C4-2B (cell line): ENCODE measurements around the gene SLC25A46.
"Not testable (repeated sequence)": the region's sequence is repeated elsewhere in the genome, so short reads cannot be mapped to it uniquely, and the experiment has no call there.

Experiments
- H3K27ac ChIP-seq: fragments of 450-650 bp; 2 replicates; pipeline ENCODE4 v1.5.1; 2017
- ZFX ChIP-seq: fragments of 450-650 bp; IDR thresholded peaks from 2 replicates; pipeline ENCODE4 v1.6.1; 2017
- TF ChIP-seq, protein P1 (sequence below): fragments of 450-650 bp; conservative IDR thresholded peaks from 2 replicates; pipeline ENCODE4 v1.5.1; 2017; ENCODE audit warnings: mild to moderate bottlenecking

The SLC25A46 gene

DNA sequence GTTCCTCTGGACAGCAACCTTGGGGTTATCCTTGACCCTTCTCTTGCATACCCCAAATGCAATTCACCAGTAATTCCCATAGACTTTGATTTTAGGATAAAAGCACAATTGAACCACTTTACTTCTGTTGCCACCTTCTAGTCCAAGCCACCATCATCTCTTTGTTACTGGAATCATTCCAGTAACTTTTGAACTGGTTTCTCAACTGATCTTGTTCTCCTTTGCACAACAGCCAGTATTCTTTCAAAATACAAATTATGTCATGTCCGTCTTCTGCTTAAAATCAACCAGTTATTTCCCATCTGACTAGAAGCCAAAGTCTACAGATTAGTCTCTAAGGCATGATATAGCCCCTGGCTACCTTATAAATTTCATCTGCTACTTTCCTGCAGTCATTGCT, 21.4 kb downstream of the SLC25A46 start:
- no peak overlapping the region for H3K27ac ChIP-seq
- TF ChIP-seq, protein P1, sequence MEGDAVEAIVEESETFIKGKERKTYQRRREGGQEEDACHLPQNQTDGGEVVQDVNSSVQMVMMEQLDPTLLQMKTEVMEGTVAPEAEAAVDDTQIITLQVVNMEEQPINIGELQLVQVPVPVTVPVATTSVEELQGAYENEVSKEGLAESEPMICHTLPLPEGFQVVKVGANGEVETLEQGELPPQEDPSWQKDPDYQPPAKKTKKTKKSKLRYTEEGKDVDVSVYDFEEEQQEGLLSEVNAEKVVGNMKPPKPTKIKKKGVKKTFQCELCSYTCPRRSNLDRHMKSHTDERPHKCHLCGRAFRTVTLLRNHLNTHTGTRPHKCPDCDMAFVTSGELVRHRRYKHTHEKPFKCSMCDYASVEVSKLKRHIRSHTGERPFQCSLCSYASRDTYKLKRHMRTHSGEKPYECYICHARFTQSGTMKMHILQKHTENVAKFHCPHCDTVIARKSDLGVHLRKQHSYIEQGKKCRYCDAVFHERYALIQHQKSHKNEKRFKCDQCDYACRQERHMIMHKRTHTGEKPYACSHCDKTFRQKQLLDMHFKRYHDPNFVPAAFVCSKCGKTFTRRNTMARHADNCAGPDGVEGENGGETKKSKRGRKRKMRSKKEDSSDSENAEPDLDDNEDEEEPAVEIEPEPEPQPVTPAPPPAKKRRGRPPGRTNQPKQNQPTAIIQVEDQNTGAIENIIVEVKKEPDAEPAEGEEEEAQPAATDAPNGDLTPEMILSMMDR = no peak
- no peak for TF ChIP-seq ZFX

DNA sequence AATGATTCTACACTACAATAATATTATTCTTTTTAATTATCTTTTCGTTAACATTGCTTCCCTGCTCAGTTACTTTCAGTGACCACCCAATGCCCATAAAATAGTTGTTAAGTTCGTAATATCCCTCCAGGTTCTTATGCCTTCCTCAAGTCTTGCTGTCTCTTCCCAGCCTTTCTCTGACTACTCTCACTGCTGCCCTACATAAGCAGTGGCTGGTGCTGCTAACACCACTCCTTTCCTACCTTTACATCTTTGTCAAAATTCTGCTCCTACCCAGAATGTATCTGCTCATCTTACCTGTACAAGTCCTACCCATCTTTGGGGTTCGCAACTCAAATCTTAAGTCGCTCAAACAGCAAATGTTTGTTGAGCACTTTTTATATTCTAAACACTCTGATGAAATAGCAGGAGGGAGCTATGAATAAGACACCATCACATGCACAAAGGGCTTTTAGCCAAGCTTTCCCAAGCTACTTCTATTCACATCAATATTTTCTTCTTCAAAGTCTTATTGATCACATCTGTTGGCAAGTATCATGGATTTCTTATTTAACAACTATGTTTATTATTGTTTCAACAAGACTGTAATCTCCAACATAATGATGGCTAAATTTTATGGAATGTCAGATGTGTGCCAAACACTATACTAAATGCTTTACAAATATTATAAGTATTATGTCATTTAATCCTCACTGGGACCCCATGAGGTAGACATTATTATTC, 29.5 kb downstream of the SLC25A46 start:
- no peak for TF ChIP-seq ZFX
- TF ChIP-seq, protein P1 = no peak
- H3K27ac ChIP-seq = no peak overlapping the region

DNA sequence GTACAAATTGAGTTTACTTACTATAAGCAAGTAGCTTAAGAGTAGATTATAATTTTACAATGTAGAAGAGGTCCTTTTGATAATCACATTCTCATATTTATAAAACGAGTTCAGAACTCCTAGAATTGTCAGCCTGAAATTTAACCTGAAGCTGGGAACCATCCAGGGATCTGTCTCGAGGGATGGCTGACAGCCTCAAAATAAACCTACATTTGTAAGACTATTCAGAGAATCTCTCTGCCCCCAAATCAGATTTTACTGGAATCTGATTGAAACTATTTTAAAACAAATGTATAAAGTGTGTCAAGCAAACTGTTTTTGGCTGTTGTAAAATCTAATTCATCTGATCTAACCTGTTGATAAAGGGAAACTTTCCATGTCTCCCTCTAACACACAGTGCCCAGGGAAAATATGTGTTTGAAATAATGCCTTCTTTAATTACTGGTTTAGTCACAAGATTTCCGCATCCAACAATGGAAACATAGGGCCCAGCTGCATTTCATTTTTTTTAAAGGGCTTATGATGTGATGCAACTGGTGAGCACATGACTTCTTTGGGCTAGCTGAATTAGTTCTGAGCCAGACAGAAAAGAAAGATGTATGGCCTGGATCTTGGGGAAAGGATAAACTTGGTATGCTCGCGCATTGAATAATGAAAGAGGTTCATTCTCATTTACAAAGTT, 30.3 kb downstream of the SLC25A46 start:
- no peak overlapping the region for H3K27ac ChIP-seq
- TF ChIP-seq, protein P1 = no peak
- TF ChIP-seq ZFX = no peak

DNA sequence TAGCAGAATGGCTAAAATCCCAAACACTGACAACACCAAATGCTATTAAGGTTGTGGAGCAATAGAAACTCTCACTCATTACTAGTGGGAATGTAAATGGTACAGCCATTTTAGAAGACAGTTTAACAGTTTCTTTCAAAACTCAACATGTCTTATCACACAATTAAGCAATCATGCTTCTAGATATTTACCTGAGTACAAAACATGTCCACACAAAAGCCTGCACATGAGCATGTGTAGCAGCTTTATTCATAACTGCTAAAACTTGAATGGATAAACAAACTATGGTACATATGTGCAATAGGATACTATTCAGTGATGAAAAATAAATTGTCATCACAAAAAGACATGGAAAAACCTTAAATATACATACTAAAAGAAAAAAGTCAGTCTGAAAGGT, 31.5 kb downstream of the SLC25A46 start:
- no peak for TF ChIP-seq ZFX
- TF ChIP-seq, protein P1 = no peak
- no peak overlapping the region for H3K27ac ChIP-seq

DNA sequence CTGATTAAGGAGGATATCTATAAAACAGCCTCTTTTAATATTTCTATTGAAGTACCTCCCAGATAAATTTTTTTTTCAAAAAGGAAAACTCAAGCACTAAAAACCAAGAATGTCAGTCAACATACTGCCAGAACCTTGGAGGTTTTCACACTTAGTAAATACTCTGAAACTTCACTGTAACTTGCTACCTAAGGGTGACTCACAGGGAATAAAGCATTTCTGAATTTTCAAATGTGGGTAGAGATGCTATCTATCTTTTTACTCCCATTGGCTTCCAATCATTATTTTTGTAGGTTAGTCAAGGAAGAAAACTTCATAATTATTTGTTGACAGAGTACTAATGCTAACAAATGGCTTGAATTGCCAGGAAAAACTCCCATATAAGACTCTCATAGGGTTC, 46.1 kb downstream of the SLC25A46 start:
- no peak for TF ChIP-seq ZFX
- TF ChIP-seq, protein P1 = no peak
- no peak overlapping the region for H3K27ac ChIP-seq

DNA sequence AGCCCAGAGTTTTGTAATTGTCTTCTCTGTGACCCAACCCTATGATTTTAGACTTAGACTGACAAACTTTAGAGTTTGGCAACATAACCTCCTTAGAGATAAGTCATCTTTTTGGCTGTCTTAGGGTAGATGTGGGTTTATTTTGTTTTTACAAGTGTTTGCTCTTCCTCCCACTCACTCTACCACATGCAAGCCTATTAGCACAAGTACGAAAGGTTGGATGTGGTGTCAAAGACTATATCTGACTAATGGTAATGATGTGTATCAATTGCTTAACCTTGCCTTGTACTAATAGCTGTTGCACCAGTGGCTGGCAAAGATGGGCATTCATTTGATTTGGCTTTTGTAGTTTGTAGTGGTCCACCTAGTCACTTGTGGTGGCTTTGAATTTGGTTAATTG, 46.5 kb downstream of the SLC25A46 start:
- TF ChIP-seq, protein P1 = no peak
- TF ChIP-seq ZFX = no peak
- no peak overlapping the region for H3K27ac ChIP-seq

DNA sequence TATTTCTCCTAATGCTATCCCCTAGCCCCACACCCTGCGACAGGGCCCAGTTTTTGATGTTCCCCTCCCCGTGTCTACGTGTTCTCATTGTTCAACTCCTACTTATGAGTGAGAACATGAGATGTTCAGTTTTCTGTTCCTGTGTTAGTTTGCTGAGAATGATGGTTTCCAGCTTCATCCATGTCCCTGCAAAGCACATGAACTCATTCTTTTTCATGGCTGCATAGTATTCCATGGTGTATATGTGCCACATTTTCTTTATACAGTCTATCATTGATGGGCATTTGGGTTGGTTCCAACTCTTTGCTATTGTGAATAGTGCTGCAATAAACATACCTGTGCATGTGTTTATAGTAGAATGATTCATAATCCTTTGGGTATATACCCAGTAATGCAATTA, 49.2 kb downstream of the SLC25A46 start:
- H3K27ac ChIP-seq = not testable (repeated sequence)

DNA sequence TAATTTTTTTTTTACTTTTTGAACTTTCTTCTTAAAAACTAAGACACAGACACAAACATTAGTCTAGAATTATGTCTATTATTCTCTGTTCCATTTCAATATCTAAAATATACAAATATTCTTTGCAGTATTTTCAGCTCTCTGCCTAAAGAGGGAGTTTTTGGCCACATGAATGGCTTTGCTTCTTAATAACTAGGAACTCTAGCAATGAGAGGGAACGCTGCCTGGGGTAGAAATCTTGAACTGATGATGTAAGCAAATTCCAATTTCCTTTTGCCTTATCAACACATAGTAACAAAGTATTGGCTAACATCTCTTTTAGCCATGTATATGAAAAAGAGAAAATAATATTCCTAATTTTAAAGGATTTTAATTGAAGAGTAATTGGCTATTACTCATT, 51.9 kb downstream of the SLC25A46 start:
- H3K27ac ChIP-seq = no peak overlapping the region
- TF ChIP-seq ZFX = no peak
- TF ChIP-seq, protein P1 = peak; percentile 13; the same call in 1 of the 2 replicates
